Kidney tubule cell (primary cell): ENCODE data around the gene FOXF1.

ENCODE experiments used
- DNase-seq: peaks from one replicate; pipeline ENCODE4 v3.0.0-alpha.2; 2018; ENCODE audit warnings: low spot score

FOXF1 gene

DNA sequence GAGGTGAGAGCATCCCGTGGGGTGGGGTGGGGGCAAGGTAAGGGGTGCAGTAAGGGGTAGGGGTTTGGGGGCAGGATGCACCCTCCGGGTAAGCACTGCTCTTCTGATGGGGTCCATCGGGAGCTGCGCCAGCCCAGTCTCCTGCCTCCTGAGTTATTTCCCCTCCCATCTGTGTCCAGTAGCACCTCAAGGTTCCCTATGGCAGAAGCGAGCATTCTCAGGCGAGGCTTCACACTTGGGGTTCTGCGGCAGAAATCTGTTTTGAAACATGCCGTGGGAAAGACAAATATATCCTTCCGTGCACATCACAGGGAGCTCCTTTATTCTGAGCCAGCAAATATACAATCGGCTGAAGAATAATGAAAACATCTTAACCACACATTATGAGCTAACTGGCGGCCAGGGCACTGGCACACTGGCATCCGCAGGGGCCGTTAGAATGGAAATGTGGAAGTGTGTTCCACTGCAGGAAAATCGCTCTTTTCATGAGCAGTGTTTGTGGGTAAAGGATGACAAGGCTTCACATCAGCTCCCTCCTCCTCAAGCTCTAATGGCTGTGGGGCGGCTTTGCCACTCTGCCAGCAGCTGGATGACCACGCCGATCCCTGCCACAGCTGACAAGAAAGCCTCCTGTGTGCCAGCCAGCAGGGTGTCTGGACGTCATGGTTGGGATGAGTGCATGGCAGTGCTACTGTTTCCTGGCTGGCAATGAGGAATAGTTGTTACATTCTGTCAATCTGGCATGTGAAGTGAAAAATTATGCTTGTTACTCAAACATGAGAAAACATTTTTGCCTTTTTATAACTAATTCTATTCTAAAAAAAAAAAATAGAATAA, 24.7 kb downstream of the FOXF1 start:
- no peak for DNase-seq

DNA sequence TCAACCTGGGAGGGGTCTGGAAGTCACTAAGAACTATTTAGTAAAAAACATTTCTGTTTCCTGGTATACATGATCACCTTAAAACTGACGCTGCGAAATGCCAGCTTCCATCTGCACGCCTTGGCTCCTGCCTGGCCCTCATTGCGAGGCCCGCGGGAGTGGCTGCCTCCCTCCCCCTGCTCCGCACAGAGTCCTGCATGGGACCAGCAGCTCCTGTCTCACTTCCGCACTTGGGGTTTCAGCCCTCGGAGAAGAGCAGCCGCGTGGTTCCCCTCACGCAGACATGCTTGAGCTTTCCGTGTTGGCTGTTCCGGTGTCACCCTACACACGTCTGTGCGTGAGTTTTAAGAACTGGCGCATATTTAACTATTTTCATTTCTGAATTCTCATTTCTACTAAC, 26.3 kb downstream of the FOXF1 start:
- no peak for DNase-seq

DNA sequence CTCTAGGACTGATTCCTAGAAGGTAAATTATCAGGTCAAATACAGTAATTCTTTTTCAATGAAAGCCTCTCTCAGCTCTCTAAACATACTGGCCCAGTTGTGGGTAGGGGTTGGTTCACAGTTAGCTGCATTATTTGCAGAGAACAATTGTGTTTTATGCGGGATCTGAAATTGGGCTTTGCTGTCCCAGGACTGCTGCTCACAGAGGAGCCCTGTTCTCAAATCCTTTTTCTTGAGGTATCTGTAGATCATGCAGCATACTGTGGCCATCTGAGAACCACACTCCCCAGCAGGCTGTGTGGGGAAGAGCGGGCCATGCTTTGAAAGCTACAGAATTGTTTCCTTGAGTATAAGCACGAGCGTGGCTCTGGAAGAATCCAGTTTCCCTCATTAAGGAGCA, 27.2 kb downstream of the FOXF1 start:
- no peak for DNase-seq

DNA sequence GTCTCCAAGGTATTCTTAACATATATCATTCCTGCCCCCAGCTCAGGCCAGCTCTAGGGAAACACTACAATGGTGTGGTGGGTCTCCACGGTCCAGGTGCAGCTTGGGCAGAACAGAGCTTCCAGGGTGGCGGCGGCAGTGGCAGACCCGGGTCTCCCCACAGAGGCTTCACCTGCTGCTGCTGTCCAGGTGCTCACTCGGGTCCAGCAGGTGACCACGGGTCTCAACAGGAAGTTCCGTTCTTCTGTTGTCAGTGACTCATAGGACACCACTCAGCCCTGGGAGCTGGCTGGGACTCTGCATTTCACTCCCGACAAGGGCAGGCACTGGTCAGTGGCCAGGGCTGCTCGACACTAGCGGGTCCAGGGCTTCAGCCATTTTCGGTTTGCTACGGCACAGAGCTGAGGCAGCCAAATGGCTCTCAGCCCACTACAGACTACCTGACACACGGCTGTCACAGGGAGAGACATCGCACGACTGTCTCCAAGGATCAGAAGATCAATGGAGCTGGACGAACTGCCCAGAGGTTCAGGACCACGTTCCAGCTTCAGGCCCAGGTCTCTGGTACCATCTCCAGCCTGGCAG, 28.0 kb downstream of the FOXF1 start:
- DNase-seq: no peak

DNA sequence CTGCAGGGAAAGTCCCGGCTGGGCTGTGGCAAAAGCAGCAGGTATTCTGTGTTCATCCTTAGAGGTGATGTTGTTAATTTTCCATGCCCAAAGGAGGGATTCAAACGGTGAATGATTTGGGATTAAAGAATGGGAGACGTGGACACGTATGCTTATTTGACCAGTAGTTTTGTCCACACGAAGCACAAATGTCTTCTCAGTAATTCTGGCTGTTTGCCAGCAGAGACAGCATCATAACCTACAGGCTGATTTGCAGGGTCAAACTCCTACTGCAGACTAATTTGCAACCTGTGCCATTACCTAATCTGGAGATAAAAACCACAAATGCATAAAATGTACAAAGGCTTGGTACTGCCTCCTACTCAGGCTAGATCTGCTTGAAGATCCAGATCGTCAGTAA, 30.6 kb downstream of the FOXF1 start:
- DNase-seq: no peak

DNA sequence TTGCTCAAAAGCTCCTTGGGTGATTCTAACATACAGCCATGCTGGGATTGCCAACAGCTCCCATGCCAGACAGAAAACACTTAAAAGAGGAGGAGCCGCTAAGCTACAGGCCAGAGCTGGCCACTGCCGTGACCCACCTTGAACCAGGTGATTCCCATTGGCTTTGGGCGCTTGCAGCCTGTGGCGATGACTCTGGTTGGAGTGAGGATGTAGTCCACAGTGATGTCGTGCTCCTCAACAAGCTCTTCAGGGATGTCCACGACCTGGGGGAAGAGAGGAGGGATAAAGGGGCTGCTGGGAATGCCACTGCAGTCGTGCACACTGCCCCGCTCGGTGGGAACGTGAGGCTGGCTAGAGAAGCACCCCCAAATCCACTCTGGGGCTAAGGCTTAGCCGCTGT, 31.2 kb downstream of the FOXF1 start:
- no peak for DNase-seq

DNA sequence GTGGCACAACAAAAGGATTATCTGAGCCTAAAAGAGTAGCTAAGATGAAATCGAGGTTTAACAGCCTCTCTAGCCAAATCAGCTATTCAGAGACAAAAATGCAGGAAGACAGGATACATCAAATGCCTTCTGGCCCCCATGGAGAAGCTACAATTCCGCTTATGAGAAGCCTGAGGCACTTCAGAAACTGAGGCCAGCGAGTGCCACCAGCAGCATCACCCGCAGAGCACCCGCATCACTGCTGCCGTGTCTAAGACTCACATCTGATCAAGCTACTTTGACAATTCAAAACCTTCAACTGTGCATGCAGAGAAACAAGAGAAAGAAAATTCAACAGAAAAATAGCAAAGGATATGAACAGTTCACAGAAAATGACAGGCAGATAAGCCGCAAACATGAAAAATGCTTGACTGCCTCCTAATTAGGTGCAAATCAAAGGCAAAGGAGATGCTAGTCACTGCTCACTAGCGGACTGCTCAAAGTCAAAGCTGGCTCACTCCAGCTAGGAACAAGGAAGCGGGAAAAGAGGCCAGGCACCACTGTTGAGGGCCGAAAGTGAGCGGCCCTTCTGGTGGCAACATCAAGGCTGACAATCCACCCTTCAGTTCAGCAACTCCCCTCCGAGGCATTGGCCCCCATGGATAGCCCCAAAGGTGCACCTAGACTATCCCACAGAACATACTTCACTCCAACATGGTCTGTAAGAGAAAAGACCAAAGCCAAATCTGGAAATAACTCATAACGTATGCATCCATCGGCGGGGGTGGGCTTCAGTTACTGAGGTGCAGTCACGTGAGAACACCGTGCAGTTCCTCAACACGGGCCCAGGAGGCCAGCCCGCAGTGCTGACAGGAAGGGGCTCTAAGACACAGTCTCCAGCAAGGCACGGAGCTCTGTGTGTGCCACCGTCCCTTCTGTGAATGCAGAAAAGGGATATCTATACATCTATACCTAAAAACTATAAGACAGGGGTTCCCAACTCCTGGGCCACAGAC, 32.7 kb downstream of the FOXF1 start:
- DNase-seq: no peak

DNA sequence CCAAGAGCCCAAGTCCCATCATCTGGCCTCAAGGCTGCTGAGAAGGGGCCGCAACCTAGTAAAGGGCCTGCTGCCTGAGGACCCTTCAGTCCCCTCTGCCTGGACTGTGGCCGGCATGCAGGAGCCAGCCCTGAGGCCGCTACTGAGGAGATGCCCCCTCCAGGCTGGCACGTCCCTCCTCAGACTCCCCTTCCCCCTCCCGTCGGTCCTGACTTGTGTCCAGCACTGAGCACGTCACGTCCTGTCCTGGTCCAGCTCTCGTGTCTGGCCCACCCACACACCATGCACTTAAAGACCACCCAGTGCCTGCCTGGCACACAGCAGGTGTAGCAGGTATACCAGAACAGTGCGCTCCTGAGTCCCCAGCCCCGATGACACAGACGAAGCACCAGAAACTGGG, 35.2 kb downstream of the FOXF1 start:
- no peak for DNase-seq

DNA sequence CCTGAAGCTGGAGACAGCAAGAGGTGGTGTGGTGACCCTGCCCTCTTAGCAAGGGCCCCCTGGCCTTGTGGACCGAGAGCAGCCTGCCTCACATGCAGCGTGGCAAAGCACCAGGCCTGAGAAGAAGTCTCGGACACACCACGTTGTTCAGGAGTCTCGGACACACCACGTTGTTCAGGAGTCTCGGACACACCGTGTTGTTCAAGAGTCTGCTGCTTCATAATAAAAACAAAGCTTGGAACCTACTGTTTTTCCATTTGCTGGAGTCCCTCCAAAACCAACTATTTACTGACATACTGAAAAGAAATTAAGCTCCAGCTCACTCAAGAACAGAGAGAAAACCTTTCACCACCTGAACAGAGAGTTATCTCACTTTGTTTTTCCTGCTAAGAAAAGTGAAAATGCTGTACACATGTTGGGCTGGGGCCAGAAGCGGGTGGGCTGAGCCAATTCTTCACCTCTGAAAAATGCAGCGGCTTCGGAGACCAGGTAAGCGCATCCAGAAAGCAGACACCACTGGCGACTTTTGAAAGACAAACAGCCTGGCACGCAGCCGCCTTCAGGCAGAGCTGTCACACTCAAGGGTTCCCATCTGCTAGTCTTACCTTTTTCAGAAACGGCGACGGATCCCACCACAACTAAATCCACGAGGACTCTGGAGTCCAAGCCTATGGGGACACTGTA, 35.8 kb downstream of the FOXF1 start:
- no peak for DNase-seq

DNA sequence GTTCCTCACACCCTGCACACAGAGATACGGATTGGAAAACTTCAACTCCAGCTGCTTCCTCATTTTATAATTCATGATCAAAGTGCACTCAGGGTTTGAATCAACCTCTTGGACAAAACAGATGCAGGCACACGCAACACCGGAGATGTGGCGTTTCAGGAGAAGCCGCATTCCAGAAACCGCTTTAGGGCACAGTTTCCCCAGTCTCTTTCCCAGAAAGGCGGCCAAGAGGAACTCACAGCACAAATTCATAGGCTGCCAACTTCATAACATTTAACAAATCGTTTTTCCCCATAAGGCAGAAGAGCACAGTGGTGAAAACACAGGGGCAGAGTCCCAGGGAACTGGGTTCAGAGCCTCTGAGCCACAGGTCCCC, 36.3 kb downstream of the FOXF1 start:
- DNase-seq: no peak

DNA sequence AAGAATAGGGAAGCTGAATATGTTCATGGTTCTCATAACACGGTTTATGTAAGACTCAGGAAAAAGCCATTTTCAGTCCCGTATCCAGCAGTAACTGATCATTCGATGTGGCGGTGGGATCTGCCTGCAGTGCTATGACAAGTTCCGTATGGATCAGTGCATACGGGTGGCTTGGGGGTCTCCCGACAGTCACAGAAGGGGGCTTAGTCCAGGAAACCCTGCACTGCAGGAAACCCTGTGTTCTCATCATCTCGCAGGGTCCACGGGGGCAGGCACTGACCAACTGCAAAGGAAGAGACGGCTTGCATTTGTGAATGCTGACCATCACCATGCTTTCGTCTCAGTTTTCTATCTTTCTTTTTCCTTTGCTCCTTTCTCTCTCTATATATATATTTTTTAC, 37.0 kb downstream of the FOXF1 start:
- no peak for DNase-seq

DNA sequence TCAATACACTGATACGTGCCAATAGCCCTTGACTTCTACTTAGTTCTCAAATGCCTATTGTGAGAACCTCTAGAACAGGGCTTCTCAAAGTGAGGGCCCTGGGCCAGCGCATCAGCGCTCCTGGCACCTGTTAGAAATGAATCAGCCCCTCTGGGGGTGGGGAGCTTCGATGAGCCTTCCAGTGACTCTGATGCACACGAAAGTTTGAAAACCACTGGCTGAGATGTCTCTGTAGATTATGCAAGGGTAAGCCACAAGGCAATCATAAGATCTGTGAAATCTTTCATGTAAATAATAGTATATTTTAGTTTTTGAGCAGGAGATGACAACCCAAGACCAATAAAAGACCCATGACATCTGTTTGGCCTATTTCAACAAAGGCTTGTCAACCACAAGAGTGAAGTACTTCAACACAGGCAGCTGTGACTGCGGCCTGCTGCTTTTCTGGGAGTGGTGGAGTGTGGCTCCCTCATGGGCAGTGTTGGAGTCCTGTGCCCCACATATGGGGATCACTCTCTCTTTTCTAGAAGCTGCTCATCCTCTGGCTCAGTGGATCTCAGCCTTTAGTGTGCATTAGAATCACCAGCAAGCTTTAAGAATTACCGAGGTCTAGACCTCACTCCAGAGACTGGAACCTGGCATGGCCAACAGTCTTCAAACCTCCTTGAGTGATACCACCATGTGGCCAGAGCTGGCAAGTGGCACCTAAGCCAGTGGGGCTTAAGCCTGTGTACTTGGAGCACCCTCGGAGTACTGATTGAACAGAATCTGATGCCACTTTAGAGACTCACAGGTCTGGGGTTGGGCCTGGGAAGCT, 39.0 kb downstream of the FOXF1 start:
- no peak for DNase-seq

DNA sequence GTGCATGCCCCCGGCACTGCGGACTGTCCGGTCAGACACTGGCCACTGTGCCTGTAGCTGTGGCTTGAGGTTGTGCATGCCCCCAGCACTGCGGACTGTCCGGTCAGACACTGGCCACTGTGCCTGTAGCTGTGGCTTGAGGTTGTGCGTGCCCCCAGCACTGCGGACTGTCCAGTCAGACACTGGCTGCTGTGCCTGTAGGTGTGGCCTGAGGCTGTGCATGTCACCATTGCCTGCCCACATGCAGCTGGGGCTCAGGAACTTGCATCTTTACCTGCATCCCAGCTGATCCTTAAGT, 39.5 kb downstream of the FOXF1 start:
- DNase-seq: no peak

DNA sequence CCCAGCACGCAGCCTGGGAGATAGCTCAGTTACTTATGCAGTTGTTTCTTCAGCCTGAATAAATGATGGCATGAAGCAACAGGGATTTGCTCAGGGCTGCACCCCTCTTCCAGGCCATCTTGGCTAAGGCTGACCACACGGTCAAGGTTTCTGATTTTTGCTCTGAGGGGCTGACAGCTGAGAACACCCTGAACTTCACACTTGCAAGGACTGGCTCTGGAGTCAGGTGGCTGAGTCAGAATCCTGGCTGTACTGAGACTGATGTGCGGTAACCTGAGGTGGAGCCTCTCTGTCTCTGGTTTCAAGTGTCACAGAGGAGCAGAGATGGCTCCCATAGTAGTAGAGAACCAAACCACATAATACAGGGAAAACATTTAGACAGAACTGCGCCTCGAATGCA, 40.0 kb downstream of the FOXF1 start:
- no peak for DNase-seq

DNA sequence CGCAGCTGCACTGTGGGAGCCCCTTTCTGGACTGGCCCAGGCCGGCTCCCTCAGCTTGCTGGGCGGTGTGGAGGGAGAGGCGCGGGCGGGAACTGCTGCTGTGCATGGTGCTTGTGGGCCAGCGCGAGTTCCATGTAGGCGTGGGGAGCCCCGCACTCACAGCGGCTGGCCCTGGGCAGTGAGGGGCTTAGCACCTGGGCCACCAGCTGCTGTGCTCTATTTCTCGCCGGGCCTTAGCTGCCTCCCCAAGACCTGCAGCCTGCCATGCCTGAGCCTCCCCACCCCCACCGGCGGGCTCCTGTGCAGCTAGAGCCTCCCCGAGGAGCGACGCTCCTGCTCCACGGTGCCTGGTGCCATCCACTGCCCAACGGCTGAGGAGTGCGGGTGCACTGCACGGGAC, 43.0 kb downstream of the FOXF1 start:
- DNase-seq: no peak

DNA sequence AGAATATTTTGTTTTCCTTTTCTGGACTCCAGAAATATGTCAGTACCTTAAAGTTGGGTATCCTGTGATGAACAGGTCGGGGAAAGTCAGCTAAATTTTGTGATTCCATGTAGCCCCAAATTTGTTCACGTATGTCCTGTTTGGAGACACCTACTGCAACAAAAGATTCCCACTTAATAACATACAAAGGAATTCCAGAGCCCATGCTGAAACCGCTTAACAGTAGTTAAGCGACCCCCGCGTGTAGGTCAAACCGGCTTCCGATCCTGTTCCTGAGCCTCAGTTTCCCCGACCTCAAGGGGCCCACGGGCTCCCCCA, 44.2 kb downstream of the FOXF1 start:
- no peak for DNase-seq

DNA sequence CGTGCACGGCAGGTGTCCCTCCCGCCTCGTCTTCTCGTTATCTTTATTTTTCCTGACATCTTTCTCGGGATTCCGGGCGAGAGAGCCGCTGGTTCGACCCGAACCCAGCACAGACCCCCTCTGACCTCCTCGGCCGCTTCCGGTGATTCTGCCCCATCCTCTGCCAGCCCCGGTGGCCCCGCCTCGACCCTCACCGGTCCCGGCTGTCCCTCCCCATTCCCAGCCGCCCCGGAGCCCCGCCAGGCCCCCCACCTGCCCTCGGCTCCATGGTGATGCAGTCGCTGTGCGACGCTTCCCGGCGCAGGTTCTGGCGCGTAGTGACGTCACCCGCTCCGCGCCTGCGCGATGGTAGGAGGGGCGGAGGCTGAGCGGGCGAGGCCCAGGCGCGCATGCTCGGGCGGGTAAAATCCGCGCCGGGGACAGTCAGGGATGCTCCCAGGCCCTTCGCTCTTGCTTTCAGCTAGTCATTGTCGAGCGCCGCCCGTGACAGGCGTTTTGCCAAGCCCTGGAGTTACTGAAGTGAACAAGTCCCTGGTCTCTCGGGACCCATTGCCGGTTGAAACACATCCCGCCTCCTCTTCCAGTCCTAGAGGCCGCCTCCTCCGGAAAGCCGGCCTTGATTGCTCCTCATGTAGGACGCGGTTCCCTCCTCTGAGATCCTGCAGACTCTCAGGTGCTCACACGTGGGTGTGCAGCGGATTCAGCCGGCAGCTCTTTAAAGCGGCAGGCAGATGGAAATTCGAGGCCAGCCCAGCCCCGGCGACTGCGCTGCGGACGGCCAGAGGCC, 44.8 kb downstream of the FOXF1 start, which contains the start of gene MTHFSD:
Gene MTHFSD (minus strand): TSS at position 319 of the 787 bp plus-strand sequence. CDS start 51 bp downstream, at position 268.
- DNase-seq: peak; percentile 91

DNA sequence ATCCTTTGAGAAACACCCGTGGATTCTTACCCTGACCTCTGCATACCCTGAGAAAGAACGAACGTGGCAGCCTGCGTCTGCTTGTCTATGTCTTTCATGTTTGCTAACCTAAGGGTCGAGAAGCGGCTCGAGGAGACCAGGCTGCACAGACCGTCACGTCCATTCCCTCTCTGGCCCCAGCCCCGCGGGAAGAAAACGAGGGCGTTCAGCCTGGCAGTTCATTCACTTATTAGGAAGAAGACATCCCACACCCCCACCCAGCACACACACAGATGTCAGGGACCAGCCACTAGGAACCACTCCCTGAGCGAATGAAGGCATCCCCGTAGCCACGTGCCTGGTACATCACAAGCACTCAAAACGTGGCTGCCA, 45.4 kb downstream of the FOXF1 start:
- DNase-seq: no peak

DNA sequence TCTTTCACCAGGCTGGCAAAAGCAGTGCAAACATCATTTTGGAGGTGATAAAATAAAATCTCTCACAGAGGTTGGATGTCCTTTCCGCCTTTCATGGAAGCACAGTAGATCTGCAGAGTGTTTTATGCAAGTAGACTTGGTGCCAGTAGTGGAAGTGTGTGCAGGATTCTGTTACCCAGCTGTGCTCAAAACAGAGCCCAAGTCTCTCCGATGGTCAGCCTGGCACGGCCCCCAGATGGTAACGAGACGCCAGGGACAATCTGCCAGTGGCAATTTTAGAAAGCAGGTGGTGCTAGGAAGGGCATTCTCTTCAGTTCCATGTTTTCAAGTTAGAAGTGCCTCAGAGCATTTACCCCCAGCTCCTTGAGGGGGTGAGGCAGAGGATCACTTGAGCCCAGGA, 46.2 kb downstream of the FOXF1 start:
- no peak for DNase-seq

DNA sequence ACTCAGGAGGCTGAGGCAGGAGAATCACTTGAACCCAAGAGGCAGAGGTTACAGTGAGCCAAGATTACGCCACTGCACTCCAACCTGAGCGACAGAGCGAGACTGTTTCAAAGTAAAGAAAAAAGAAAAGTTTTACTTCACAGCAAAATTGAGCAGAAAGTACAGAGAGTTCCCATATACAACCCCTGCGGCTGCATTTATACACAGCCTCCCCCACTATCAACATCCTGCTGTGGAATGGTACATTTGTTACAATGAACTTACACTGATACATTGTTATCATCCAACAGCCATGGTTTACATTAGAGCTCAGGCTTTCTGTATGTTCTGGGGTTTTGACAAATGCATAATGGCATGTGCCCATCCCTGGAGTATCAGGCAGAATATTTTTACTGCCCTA, 47.3 kb downstream of the FOXF1 start:
- no peak for DNase-seq
